Activated T-helper 9 cell treated with anti-CD3 and anti-CD28 coated beads, Interleukin-2, amount 50 U/mL, for 16 hours (primary cell): Measurements from ENCODE around the gene PNPLA7.
"Not testable (repeated sequence)": the region's sequence is repeated elsewhere in the genome, so short reads cannot be mapped to it uniquely, and the experiment has no call there.

ENCODE experiments used
- DNase-seq: peaks from one replicate; pipeline ENCODE4 v3.0.0-alpha.2; 2020; ENCODE audit warnings: low read depth

Gene PNPLA7

GRCh38 chr9:137478962-137479861 is 71.0 kb downstream of the PNPLA7 start:
- no peak for DNase-seq

GRCh38 chr9:137478613-137478961 is 71.6 kb downstream of the PNPLA7 start:
- DNase-seq: no peak

- no peak for DNase-seq
Measured at GRCh38 chr9:137477778-137478612, 72.2 kb downstream of the PNPLA7 start.

GRCh38 chr9:137476856-137477255 is 73.3 kb downstream of the PNPLA7 start:
- DNase-seq: no peak

DNA sequence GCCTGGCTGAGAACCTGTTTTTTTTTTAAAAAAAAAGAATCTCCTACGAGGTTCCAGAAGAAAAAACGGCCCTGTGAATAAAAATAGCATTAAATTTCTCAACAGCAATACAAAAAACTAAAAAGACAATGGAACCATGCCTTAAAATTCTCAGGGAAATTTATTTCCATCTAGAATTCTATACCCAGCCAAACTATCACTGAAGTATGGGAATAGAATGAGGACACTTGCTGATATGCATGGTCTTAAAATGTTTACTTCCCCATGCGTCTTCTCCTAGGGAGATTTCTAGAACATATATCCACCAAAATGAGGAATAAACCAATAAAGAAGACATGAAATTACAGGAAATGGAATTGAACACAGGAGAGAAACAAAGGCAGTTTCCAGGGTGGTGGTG is 74.5 kb downstream of the PNPLA7 start:
- no peak for DNase-seq

- DNase-seq: no peak
Measured at GRCh38 chr9:137474271-137474670, 75.9 kb downstream of the PNPLA7 start.

GRCh38 chr9:137470785-137471184 is 79.4 kb downstream of the PNPLA7 start:
- DNase-seq: no peak

DNA sequence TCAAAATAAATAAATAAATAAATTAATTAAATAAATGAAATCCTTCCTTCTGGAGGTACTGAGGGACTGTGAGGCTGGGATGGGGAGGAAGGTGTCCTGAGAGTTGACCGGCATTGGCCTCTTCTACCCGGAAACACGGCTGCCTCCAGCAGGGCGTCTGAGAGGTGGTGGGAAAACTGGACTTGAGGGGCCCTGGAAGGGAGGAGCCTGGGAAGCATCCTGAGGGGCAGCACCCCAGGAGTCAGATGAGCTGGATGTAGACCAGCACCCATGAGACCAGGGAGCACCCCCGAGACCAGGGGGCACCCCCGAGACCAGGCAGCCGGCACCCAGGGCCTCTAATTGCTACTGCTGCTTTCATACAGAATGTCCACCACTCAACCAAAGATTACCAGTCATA is 82.3 kb downstream of the PNPLA7 start:
- no peak for DNase-seq

DNA sequence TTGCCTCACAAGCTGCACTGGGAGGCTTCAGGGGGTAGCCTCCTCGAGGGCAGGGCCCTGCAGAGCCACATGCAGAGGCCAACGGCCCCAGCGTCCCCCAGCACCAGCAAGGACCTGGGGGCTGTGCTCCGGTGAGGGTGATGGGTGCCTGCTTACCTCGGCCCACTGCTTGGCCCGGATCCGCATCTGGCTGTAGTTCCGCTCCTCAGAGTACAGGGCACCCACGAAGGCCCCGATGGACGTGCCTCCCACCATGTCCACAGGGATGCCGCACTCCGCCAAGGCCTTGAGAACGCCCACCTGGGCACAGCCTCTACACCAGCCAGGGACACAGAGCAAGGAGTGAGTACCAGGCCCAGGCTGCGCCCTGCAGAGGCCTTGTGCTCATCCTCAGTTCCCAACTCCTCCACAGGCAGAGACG is 83.0 kb downstream of the PNPLA7 start:
- no peak for DNase-seq

GRCh38 chr9:137466389-137467085 is 83.7 kb downstream of the PNPLA7 start:
- DNase-seq: not testable (repeated sequence)

DNA sequence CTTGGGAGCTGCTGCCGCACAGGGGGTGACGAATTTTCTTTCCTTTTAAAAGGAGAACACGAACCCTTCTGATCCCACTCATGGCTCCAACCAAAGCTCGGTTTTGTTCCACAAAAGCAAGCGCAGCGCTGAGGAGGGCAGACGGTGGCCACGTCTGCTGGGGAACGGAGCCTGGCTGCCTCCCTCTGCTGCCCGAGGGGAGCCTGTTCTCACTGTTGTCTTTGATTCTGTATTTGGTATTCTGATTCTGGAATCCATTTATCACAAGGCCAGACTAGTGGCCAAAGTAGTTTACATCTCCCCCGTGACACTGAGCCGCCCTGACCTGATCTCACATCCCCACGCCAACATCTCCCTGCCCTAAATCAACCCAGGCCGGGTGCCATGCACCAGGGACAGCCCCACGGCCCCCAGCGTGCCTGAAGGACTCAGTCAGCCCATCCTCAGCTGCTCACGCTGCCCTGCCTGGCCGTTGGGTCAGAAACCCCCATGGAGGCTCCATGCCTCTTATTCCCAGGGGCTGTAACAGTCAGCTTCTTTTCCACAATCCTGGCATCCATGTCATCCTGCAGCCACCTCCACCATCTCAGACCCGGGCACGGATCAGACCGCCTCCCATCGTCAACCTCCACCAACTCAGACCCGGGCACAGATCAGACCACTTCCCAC is 84.3 kb downstream of the PNPLA7 start:
- DNase-seq: no peak

DNA sequence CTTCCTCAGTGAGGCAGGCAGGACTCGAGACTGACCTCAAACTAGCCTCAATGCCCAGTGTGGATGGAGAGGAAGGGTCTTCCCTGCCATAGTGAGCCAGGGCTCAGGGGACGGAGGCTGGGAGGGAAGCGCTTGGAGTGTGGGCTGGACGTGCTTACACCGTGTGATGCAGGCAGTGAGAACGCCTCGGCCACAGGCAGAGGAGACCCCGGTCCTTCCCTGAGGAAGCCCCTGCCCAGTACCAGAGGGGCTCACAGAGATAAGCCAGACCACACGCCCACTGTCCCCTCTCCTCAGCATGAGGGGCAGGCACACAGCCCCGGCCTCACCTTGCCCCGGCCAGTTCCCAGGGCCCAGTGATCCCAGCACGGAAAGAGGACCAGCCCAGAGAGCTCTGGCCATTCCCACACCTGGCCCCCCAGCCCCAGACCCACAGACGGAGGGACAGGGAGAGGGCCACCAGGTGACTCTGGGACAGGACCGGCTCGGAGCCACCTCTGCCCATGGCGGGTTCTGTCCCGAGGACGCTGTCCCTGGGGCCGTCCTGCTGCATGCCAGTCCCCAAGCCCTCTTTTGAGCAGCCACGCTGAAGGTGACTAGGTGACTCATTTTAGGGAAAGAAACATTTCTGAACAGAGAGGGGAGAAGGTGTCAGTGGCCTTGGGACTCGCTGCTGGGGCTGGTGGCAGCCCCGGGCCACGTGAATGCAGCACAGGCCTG is 85.0 kb downstream of the PNPLA7 start:
- no peak for DNase-seq

GRCh38 chr9:137464291-137464999 is 85.8 kb downstream of the PNPLA7 start:
- no peak for DNase-seq

DNA sequence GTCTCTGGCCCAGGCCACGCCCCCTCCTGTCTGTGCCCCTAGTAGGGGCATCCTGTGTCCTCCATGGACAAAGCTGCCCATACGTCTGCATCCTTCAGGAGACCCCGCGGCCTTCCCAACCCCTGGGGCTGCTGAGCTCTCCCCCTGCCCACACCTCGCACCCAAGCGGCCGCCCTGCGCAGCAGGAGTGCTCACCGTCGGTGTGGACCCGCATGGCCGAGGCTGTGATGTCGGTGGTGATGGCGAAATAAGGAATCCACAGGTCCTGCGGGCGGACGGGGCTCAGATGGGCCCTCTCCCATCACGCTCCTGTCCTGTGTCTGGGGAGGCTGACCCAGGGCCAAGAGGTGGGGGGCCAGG is 86.3 kb downstream of the PNPLA7 start:
- no peak for DNase-seq

DNA sequence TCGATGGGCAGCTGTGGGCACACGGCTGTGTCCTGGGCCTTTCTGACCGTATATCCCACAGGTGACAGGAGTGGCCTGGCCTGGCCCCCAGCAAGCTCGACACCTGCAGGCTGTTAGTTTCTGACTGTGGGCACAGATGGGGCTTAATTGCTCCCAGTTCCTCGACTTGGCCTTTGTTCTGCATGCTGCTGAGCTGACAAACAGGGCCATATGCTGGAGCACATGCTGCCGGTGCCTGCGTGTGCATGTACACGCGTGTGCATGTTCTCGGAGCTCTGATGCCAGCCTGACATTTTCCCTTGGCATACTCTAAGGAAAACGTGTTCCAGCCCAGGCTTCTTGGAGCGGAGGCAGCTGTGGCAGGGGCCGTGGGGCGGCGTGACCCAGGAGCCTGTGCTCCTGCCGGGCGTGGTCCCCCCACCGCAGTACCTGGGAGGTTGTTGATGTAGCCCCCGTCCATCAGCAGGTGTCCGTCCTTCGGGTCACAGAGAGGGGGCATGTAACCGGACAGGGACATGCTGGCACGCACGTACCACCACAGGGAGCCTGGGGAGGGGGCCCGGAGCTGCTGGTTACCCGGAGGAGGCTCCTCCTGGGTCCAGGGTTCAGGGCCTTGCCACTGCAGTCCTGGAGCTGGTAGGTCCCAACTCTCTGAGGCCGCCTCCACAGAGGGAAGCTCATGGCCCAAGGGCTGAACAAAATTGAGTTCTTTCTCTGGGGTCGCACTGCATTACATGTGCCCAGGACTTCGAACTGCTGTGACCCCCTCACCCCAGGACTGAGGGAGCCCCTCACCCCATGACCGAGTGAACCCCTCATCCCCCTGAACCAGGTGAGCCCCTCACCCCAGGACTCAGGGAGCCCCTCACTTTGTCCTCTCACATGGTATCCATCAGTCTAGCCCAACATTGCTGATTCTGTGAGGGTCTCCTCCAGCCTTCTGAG is 86.9 kb downstream of the PNPLA7 start:
- DNase-seq: no peak

GRCh38 chr9:137462396-137462985 is 87.7 kb downstream of the PNPLA7 start:
- no peak for DNase-seq

DNA sequence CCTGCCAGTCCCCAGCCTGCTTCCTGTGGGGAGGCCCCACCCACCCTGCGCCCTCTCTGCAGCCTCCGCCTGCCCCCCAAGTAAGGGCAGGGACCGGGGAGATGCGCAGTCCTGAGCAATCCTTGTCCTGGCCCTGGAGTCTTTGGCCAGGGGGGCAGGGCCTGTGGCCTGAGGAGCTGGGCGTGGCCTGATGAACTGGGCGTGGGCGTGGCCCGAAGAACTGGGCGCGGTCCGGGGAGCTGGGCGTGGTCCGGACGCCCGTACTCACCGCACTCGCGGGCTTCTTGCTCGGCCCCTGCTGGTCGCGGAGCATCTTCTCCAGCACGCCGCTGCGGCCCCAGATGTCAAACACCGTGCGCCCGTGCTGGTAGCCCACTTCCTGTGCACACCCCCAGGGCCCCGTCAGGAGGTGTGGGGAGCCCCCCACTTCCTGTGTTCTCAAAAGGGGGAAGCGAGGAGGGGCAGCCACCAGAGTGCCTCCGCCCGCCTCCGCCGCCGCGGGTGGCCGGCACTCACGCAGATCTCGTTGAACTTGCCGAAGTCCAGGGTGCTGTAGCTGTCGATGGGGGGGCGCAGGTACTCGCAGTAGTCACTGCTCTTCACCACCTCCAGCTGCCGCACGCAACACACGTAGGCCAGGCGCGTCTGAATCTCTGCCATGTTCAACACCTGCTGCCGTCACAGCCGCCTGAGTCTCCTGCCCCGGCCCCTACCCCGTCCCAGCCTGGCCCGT is 88.4 kb downstream of the PNPLA7 start:
- DNase-seq: peak; percentile 51

DNA sequence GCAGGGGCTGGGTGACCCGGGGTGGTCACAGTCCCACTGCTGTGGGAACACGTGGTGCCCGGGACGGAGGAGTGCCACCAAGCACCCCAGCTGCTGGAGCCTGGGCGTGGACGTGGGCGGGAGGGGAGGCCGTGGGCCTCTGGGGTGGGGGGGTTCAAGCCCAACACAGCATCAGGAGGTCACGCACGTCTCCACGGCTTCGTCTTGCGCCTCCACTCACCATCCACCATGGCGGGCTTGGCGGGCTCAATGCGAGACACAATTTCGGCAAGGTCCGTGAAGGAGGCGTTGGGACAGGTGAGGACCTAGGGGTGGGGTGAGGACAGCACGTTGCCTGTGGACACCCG is 88.9 kb downstream of the PNPLA7 start:
- DNase-seq: no peak
